Testis (tissue), 3 donors: ENCODE data around the gene TRIOBP. TPM values are rescaled to one million over a fixed set of nuclear protein-coding genes. Genes with fewer than 3 reads are reported as not detected.

Experiments
- DNase-seq: peaks from one replicate; pipeline ENCODE4 v3.0.0-alpha.2; 2019
- H3K27ac ChIP-seq, 2 donors: fragments of 200-600 bp; sonication (generic); one replicate each; pipeline ENCODE4 v1.5.1; 2019
- H3K27me3 ChIP-seq: fragments of 200-600 bp; sonication (generic); one replicate; pipeline ENCODE4 v1.5.1; 2019
- H3K36me3 ChIP-seq: fragments of 200-600 bp; sonication (generic); one replicate; pipeline ENCODE4 v1.5.1; 2017; ENCODE audit warnings: low read depth; ENCODE audit errors: missing control alignments
- H3K4me1 ChIP-seq: fragments of 200-600 bp; sonication (generic); one replicate; pipeline ENCODE4 v1.5.1; 2019
- H3K4me3 ChIP-seq, 2 donors: fragments of 200-600 bp; sonication (generic); one replicate each; pipeline ENCODE4 v1.5.1; 2017 to 2019
- H3K9me3 ChIP-seq: fragments of 200-600 bp; sonication (generic); one replicate; pipeline ENCODE4 v1.5.1; 2017
- POLR2A ChIP-seq: fragments of 450-650 bp; IDR thresholded peaks from one replicate; pipeline ENCODE4 v1.6.1; 2017; ENCODE audit warnings: antibody characterized with exemption, mild to moderate bottlenecking, moderate library complexity
- WGBS, 2 donors: methylation state at CpG; one replicate each; pipeline ENCODE4 v1.1.5; 2018; 5-methylcytosine and 5-hydroxymethylcytosine counted together
- intact Hi-C: fragments of 100-400 bp; cut with DNase I; formaldehyde crosslinking; loops from one replicate; pipeline ENCODE4 v1.15.1; 2023; ENCODE audit warnings: low total_unique reads
- polyA plus RNA-seq: library from polyadenylated mRNA; stranded (reverse); fragments of 350-450 nt; fragmentation: Illumina TruSeq; extraction: RNeasy Lipid Tissue Mini Kit (QIAGEN cat#74804); gene quantifications from one replicate; pipeline ENCODE4 v1.2.3, GENCODE V29; 2014; ENCODE audit warnings: low read depth, low replicate concordance; ENCODE audit not compliant: insufficient read depth
- total RNA-seq, 2 donors: library from RNA; depleted of rRNA; stranded (reverse); fragments of >200 nt; gene quantifications; one replicate each; pipeline ENCODE4 v1.2.3, GENCODE V29; 2016
- TF ChIP-seq, protein P1 (sequence below), 3 experiments: fragments of 450-650 bp in 2 of 3; fragments of 200-600 bp in 1 of 3; sonication (generic) in 1 of 3; IDR thresholded peaks; one replicate each; pipeline ENCODE4 v1.5.1; 2016 to 2019; ENCODE audit warnings: antibody characterized with exemption in 3 of 3, mild to moderate bottlenecking in 2 of 3, moderate library complexity in 1 of 3

Gene TRIOBP
- total and polyA plus RNA-seq, 3 donors from 2014 or later: 52.9 to 80.2 (median 74.0) TPM

GRCh38 chr22:37739035-37739434, 42.2 kb downstream of the TRIOBP start:
- Histone ChIP-seq H3K4me3 (no peak overlapping the region), H3K9me3 (no peaks in the 10 kb centered on the region), H3K36me3 (no peaks in the 10 kb centered on the region), H3K27ac (no peak overlapping the region), H3K27me3 (no peaks in the 10 kb centered on the region), H3K4me1 (peaks cover 26% of the 10 kb centered on the region)
- intact Hi-C loops: no loop called here
- 26 to 60% methylated on average over 12 of the region's 12 CpGs for WGBS, 2 donors
- DNase-seq: peak; percentile 77
- no peak for TF ChIP-seq POLR2A
- TF ChIP-seq, protein P1, sequence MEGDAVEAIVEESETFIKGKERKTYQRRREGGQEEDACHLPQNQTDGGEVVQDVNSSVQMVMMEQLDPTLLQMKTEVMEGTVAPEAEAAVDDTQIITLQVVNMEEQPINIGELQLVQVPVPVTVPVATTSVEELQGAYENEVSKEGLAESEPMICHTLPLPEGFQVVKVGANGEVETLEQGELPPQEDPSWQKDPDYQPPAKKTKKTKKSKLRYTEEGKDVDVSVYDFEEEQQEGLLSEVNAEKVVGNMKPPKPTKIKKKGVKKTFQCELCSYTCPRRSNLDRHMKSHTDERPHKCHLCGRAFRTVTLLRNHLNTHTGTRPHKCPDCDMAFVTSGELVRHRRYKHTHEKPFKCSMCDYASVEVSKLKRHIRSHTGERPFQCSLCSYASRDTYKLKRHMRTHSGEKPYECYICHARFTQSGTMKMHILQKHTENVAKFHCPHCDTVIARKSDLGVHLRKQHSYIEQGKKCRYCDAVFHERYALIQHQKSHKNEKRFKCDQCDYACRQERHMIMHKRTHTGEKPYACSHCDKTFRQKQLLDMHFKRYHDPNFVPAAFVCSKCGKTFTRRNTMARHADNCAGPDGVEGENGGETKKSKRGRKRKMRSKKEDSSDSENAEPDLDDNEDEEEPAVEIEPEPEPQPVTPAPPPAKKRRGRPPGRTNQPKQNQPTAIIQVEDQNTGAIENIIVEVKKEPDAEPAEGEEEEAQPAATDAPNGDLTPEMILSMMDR (IDR thresholded peaks at IDR 0.05): no peak

GRCh38 chr22:37739611-37740049, 42.8 kb downstream of the TRIOBP start:
- TF ChIP-seq, protein P1 (IDR thresholded peaks at IDR 0.05): no peak
- no peak for TF ChIP-seq POLR2A
- H3K4me3 ChIP-seq: no peak overlapping the region
- peaks cover 20% of the 10 kb centered on the region for H3K4me1 ChIP-seq
- H3K27me3 ChIP-seq: no peaks in the 10 kb centered on the region
- DNase-seq: no peak
- H3K9me3 ChIP-seq: no peaks in the 10 kb centered on the region
- no peaks in the 10 kb centered on the region for H3K36me3 ChIP-seq
- no peak overlapping the region for H3K27ac ChIP-seq
- intact Hi-C loops: no loop called here
- WGBS, 2 donors: 90% methylated on average over 17 of the region's 17 CpGs

GRCh38 chr22:37740455-37741311, 43.8 kb downstream of the TRIOBP start:
- peaks cover 19% of the 10 kb centered on the region for H3K4me1 ChIP-seq
- no peaks in the 10 kb centered on the region for H3K27me3 ChIP-seq
- intact Hi-C loops: no loop called here

DNA sequence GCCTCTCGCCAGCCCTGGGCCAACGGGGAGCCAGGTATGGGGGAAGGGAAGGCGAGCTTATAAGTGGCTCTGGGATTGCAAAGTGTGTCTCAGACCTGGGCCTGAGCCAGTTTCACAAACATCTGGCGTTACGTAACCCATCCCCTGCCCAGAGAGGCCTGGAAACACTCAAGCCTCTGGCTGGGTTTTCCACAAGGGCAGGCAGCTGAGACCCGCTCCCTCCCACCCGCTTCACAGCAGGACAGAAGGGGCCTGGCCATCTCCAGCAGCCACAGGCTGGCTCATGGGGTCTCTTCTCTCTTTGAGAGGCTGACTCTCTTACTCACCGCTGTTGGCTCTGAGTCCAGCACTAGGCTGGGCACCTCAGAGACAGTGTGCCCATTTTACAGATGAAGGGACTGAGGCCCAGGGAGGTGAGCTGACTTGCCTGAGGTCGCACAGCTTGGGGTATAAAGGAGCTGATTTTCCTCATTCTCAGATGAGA, 44.5 kb downstream of the TRIOBP start:
- no peaks in the 10 kb centered on the region for H3K9me3 ChIP-seq
- peak overlapping the region in 1 of 2 donors; percentile 50 for H3K27ac ChIP-seq
- no peaks in the 10 kb centered on the region for H3K27me3 ChIP-seq
- intact Hi-C loops: no loop called here
- H3K4me1 ChIP-seq: peaks cover 19% of the 10 kb centered on the region
- H3K4me3 ChIP-seq: no peak overlapping the region
- DNase-seq: peak; percentile 81
- TF ChIP-seq, protein P1 (IDR thresholded peaks at IDR 0.05): no peak
- no peak for TF ChIP-seq POLR2A
- WGBS, 2 donors: 55 to 72% methylated on average over 9 of the region's 9 CpGs
- H3K36me3 ChIP-seq: no peaks in the 10 kb centered on the region

More at GRCh38 chr22:37740455-37741311, 43.8 kb downstream of the TRIOBP start:
- no peaks in the 10 kb centered on the region for H3K9me3 ChIP-seq
- no peaks in the 10 kb centered on the region for H3K36me3 ChIP-seq
- no peak overlapping the region for H3K4me3 ChIP-seq
- peak overlapping the region in 1 of 2 donors; percentile 50 for H3K27ac ChIP-seq
- 73 to 75% methylated on average over 22 of the region's 22 CpGs for WGBS, 2 donors
- DNase-seq: no peak
- no peak for TF ChIP-seq POLR2A
- TF ChIP-seq, protein P1 (IDR thresholded peaks at IDR 0.05): no peak
